ENCODE measurements around the gene MCEMP1.

MCEMP1 gene

GRCh38 chr19:7697721-7698287 is 20.9 kb downstream of the MCEMP1 start:
- no peak for DNase-seq (ENCODE audit: low read depth in 1 of 2, low spot score in 1 of 2)

- DNase-seq (ENCODE audit: low read depth in 1 of 2, low spot score in 1 of 2): no peak
Measured at GRCh38 chr19:7698583-7698982, 21.7 kb downstream of the MCEMP1 start.

- no peak for DNase-seq (ENCODE audit: low read depth in 1 of 2, low spot score in 1 of 2)
Measured at GRCh38 chr19:7699003-7699402, 22.1 kb downstream of the MCEMP1 start.

- no peak for DNase-seq (ENCODE audit: low read depth in 1 of 2, low spot score in 1 of 2)
Measured at GRCh38 chr19:7699417-7700401, 22.8 kb downstream of the MCEMP1 start.

GRCh38 chr19:7701049-7701653 is 24.3 kb downstream of the MCEMP1 start:
- DNase-seq (ENCODE audit: low read depth in 1 of 2, low spot score in 1 of 2): no peak

GRCh38 chr19:7701654-7702457 is 25.0 kb downstream of the MCEMP1 start, which contains the start of gene FCER2:
TSS of gene FCER2 (minus strand) at chr19:7702131. CDS start at chr19:7699760, 2,371 bp downstream.
- DNase-seq (ENCODE audit: low read depth in 1 of 2, low spot score in 1 of 2): no peak

- DNase-seq (ENCODE audit: low read depth in 1 of 2, low spot score in 1 of 2): no peak
Measured at GRCh38 chr19:7703332-7703731, 26.4 kb downstream of the MCEMP1 start.

- no peak for DNase-seq (ENCODE audit: low read depth in 1 of 2, low spot score in 1 of 2)
Measured at GRCh38 chr19:7704280-7705060, 27.6 kb downstream of the MCEMP1 start.

- DNase-seq (ENCODE audit: low read depth in 1 of 2, low spot score in 1 of 2): peak; percentile 44 to 61
Measured at GRCh38 chr19:7705387-7706187, 28.7 kb downstream of the MCEMP1 start.

GRCh38 chr19:7706188-7706954 is 29.5 kb downstream of the MCEMP1 start:
- no peak for DNase-seq (ENCODE audit: low read depth in 1 of 2, low spot score in 1 of 2)

- no peak for DNase-seq (ENCODE audit: low read depth in 1 of 2, low spot score in 1 of 2)
Measured at GRCh38 chr19:7706955-7707456, 30.1 kb downstream of the MCEMP1 start.

- no peak for DNase-seq (ENCODE audit: low read depth in 1 of 2, low spot score in 1 of 2)
Measured at GRCh38 chr19:7709932-7710460, 33.1 kb downstream of the MCEMP1 start.

GRCh38 chr19:7710616-7711015 is 33.7 kb downstream of the MCEMP1 start:
- no peak for DNase-seq (ENCODE audit: low read depth in 1 of 2, low spot score in 1 of 2)

GRCh38 chr19:7715671-7716070 is 38.8 kb downstream of the MCEMP1 start:
- DNase-seq (ENCODE audit: low read depth in 1 of 2, low spot score in 1 of 2): no peak

- DNase-seq (ENCODE audit: low read depth in 1 of 2, low spot score in 1 of 2): no peak
Measured at GRCh38 chr19:7716762-7717161, 39.9 kb downstream of the MCEMP1 start.

GRCh38 chr19:7718668-7719067 is 41.8 kb downstream of the MCEMP1 start:
- no peak for DNase-seq (ENCODE audit: low read depth in 1 of 2, low spot score in 1 of 2)

GRCh38 chr19:7720351-7720750 is 43.5 kb downstream of the MCEMP1 start:
- no peak for DNase-seq (ENCODE audit: low read depth in 1 of 2, low spot score in 1 of 2)

- no peak for DNase-seq (ENCODE audit: low read depth in 1 of 2, low spot score in 1 of 2)
Measured at GRCh38 chr19:7722231-7722651, 45.4 kb downstream of the MCEMP1 start.

Measured in stimulated activated CD4-positive, alpha-beta T cell treated with anti-CD3 and anti-CD28 coated beads, Interleukin-15, amount 100 ng/mL, for 1 hour (primary cell).